Measurements from ENCODE around the gene FOXQ1. TPM values are rescaled to one million over a fixed set of nuclear protein-coding genes. Genes with fewer than 3 reads are reported as not detected.

The FOXQ1 gene
- total and polyA plus RNA-seq, 10 of the 15 experiments (the other 5 are each of a cell fraction or from before 2014, with no cell fraction given) = 0.08 TPM; not detected in 9

- H3K9ac ChIP-seq (ENCODE audit: control insufficient read depth, insufficient read depth, low read length) = no peak overlapping the region
- RAD21 ChIA-PET (ENCODE audit: unreplicated experiment) = no interaction called here
- H3K79me2 ChIP-seq (ENCODE audit: control insufficient read depth, insufficient read depth, low read length) = no peaks in the 10 kb centered on the region
- TF ChIP-seq PAX8 (IDR thresholded peaks at IDR 0.05) = no peak
- TF ChIP-seq SMC3 (IDR thresholded peaks at IDR 0.05; ENCODE audit: borderline replicate concordance, low read length) = no peak
- no peak for TF ChIP-seq ZNF274 (IDR thresholded peaks at IDR 0.05; ENCODE audit: insufficient read depth, insufficient read length)
- TF ChIP-seq MXI1 (IDR thresholded peaks at IDR 0.05; ENCODE audit: low read depth, low read length) = no peak
- no peak for TF ChIP-seq E4F1 (IDR thresholded peaks at IDR 0.05; ENCODE audit: borderline replicate concordance, partially characterized antibody)
- TF ChIP-seq JUNB (IDR thresholded peaks at IDR 0.05) = no peak
- TF ChIP-seq SIX5 (IDR thresholded peaks at IDR 0.05; ENCODE audit: low read depth, low read length, severe bottlenecking) = no peak
- TF ChIP-seq ZZZ3 (IDR thresholded peaks at IDR 0.05; ENCODE audit: control insufficient read depth, insufficient read length, low read depth) = no peak
- no peak for TF ChIP-seq RAD21 (IDR thresholded peaks at IDR 0.05; ENCODE audit: insufficient read depth, low read depth, low read length)
- no peak for TF ChIP-seq CEBPZ (IDR thresholded peaks at IDR 0.05; ENCODE audit: low read depth, low read length)
- no peak overlapping the region for H2AFZ ChIP-seq (ENCODE audit: control insufficient read depth, low read depth, low read length)
- no peaks in the 10 kb centered on the region; the same call in 2 of the 3 replicates for H3K9me3 ChIP-seq (replicated peaks; ENCODE audit: control insufficient read depth, insufficient read depth, low read length)
- intact Hi-C loops (cut with micrococcal nuclease; ENCODE audit: unreplicated experiment) (no loop called here), in situ Hi-C loops (cut with MboI) (no loop called here)
- FAIRE-seq (no peak), DNase-seq (ENCODE audit: low read depth, low spot score) (no peak), ATAC-seq (no peak)
- BruUV-seq (replicated peaks) = no TSS peak
- WGBS (ENCODE audit: insufficient coverage, insufficient replicate concordance, low lambda C conversion rate, missing lambda C conversion rate) = 0% methylated on average over 3 of the region's 3 CpGs
- H4K20me1 ChIP-seq (ENCODE audit: control insufficient read depth, insufficient read depth) = no peaks in the 10 kb centered on the region
- POLR2A ChIA-PET = no interaction called here
- no peak overlapping the region for H3K27ac ChIP-seq (ENCODE audit: control insufficient read depth, insufficient read depth)
- H3K4me1 ChIP-seq (ENCODE audit: control insufficient read depth, insufficient read depth, low read length) = no peaks in the 10 kb centered on the region
- H3K27me3 ChIP-seq (replicated peaks in 1 of 2; ENCODE audit: control insufficient read depth in 2 of 2, insufficient read depth in 2 of 2, low read length in 1 of 2) = peaks cover 2 to 6% of the 10 kb centered on the region in 2 experiments; a peak in 3 of 4 replicates
- no peaks in the 10 kb centered on the region for H3K36me3 ChIP-seq (ENCODE audit: control insufficient read depth in 2 of 2, insufficient read depth in 2 of 2, low read length in 1 of 2)
- H3K4me2 ChIP-seq (ENCODE audit: control insufficient read depth, insufficient read depth) = no peak overlapping the region
- H3K4me3 ChIP-seq = no peak overlapping the region
- SMC1A ChIA-PET (ENCODE audit: uncharacterized antibody, unreplicated experiment) = no interaction called here
- CTCF ChIA-PET = no interaction called here
Observed at GRCh38 chr6:1322156-1322555, 10.3 kb downstream of the FOXQ1 start.
